ENCODE data around the gene NAALADL2. TPM values are rescaled to one million over a fixed set of nuclear protein-coding genes. Genes with fewer than 3 reads are reported as not detected.

The NAALADL2 gene
- total and polyA plus RNA-seq, 9 of the 15 experiments (the other 6 are each of a cell fraction or from before 2014, with no cell fraction given), result 0.29 to 1.1 (median 0.79) TPM; not detected in 1

GRCh38 chr3:175478301-175478700, 619.2 kb downstream of the NAALADL2 start:
- no peak for DNase-seq (ENCODE audit: extremely low read depth in 1 of 4, low spot score in 3 of 4)
- Histone ChIP-seq H2AFZ (ENCODE audit: low read depth, low read length) (no peak overlapping the region), H3K4me3 (no peak overlapping the region), H3K27ac (ENCODE audit: extremely low read depth, low read depth, low read length) (no peak overlapping the region), H3K9me1 (ENCODE audit: control insufficient read depth, insufficient read depth, low read length) (no peaks in the 10 kb centered on the region), H3K79me2 (ENCODE audit: control insufficient read depth, insufficient read depth, low read length) (no peaks in the 10 kb centered on the region), H3K36me3 (ENCODE audit: control insufficient read depth, insufficient read depth, low read length) (no peaks in the 10 kb centered on the region), H3K27me3 (ENCODE audit: control insufficient read depth in 2 of 2, insufficient read depth in 2 of 2, low read length in 2 of 2) (no peaks in the 10 kb centered on the region), H3K4me2 (ENCODE audit: insufficient read depth, low read length) (no peak overlapping the region), H3K9me3 (replicated peaks; ENCODE audit: control insufficient read depth, insufficient read depth, low read depth, low read length) (no peaks in the 10 kb centered on the region), H4K20me1 (replicated peaks; ENCODE audit: control insufficient read depth, insufficient read depth, low read length) (no peaks in the 10 kb centered on the region), H3K4me1 (replicated peaks in 1 of 2; ENCODE audit: control insufficient read depth in 2 of 2, insufficient read depth in 2 of 2, low read length in 2 of 2) (no peaks in the 10 kb centered on the region), H3K9ac (ENCODE audit: insufficient read depth in 1 of 2, low read depth in 2 of 2, low read length in 2 of 2) (no peak overlapping the region)
- no peak for TF ChIP-seq CXXC5 (CRISPR knock-in tag; IDR thresholded peaks at IDR 0.05)
- no peak for TF ChIP-seq CBX3 (IDR thresholded peaks at IDR 0.05; ENCODE audit: borderline replicate concordance in 1 of 2, low read length in 2 of 2)
- no peak for TF ChIP-seq PYGO2 (tag; IDR thresholded peaks at IDR 0.05)
- TF ChIP-seq VEZF1 (CRISPR knock-in tag; IDR thresholded peaks at IDR 0.05), result no peak
- no peak for TF ChIP-seq ZFX (CRISPR knock-in tag; IDR thresholded peaks at IDR 0.05)
- no peak for TF ChIP-seq RCOR1 (IDR thresholded peaks at IDR 0.05; ENCODE audit: borderline replicate concordance in 1 of 2, low read depth in 2 of 2, low read length in 2 of 2)
- TF ChIP-seq ZBTB11 (CRISPR knock-in tag; IDR thresholded peaks at IDR 0.05), result no peak
- no peak for TF ChIP-seq ARID3B (CRISPR knock-in tag; IDR thresholded peaks at IDR 0.05; ENCODE audit: borderline replicate concordance)
- no peak for TF ChIP-seq CHD4 (IDR thresholded peaks at IDR 0.05; ENCODE audit: insufficient read depth, insufficient replicate concordance, low read depth, low read length, poor library complexity, severe bottlenecking)
- TF ChIP-seq RAD51 (IDR thresholded peaks at IDR 0.05; ENCODE audit: borderline replicate concordance, low read depth), result no peak
- no peak for TF ChIP-seq ZNF717 (CRISPR knock-in tag; IDR thresholded peaks at IDR 0.05)
- TF ChIP-seq KAT2B (IDR thresholded peaks at IDR 0.05; ENCODE audit: low read depth, low read length), result no peak
- BruUV-seq (replicated peaks), result no TSS peak
- in situ Hi-C loops (cut with MboI) (no loop called here), intact Hi-C loops (cut with micrococcal nuclease) (no loop called here)
- ChIA-PET POLR2A (no interaction called here), CTCF (ENCODE audit: low intra/inter-chr PET ratio) (no interaction called here)
- no peak for ATAC-seq
- 3% methylated on average over 2 of the region's 2 CpGs for WGBS (ENCODE audit: insufficient coverage, low coverage, missing lambda C conversion rate)
- no peak for FAIRE-seq
